ENCODE measurements around the gene CHAMP1.

The CHAMP1 gene, protein sequence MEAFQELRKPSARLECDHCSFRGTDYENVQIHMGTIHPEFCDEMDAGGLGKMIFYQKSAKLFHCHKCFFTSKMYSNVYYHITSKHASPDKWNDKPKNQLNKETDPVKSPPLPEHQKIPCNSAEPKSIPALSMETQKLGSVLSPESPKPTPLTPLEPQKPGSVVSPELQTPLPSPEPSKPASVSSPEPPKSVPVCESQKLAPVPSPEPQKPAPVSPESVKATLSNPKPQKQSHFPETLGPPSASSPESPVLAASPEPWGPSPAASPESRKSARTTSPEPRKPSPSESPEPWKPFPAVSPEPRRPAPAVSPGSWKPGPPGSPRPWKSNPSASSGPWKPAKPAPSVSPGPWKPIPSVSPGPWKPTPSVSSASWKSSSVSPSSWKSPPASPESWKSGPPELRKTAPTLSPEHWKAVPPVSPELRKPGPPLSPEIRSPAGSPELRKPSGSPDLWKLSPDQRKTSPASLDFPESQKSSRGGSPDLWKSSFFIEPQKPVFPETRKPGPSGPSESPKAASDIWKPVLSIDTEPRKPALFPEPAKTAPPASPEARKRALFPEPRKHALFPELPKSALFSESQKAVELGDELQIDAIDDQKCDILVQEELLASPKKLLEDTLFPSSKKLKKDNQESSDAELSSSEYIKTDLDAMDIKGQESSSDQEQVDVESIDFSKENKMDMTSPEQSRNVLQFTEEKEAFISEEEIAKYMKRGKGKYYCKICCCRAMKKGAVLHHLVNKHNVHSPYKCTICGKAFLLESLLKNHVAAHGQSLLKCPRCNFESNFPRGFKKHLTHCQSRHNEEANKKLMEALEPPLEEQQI

GRCh38 chr13:114314074-114314912 lies at the start of gene CHAMP1:
TSS of gene CHAMP1 (plus strand) at chr13:114314503. CDS start at chr13:114323843, 9,340 bp downstream.
- DNase-seq, result peak; percentile 93 to 97

GRCh38 chr13:114264886-114265611 lies 49.3 kb upstream of the CHAMP1 start:
- no peak for DNase-seq

GRCh38 chr13:114266241-114266640 lies 48.1 kb upstream of the CHAMP1 start:
- no peak for DNase-seq

DNA sequence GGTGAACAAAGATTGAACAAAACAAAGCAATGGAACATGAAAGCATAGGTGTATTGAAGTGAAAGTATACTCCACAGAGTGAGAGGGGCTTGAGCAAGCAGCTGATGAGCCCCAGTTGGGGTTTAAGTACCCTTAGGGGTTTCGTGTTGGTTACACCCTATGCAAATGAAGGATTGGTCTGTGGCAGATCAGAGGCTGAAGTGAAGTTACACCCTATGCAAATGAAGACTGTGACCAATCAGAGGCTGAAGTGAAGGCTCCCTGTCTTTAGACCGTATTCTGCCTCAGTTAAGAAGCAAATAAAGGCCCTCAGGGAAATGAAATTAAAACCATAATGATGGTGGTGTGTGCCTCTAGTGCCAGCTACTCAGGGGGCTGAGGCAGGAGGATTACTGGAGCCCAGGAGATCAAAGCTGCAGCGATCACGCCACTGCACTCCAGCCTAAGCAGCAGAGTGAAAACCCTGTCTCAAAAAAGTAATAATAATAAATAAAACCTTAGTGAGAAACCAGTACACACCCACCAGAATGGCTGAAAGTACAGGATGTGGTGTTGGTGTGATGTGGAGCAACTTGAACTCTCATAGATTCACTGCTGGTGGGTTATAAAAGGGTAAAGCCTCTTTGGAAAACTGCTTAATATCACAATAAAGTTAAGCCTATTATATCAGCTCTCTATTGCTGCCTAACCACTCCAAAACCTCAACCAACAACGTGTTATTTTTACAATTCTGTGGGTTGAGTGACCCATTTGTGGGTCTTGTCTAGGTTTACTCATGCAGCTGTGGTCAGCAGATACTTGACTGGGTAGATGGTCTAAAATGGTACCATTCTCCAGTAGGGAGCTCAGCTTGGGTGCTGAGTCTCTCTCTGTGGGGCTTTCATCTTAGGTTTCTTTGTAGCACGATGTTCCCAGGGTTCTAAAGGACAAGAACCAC lies 45.7 kb upstream of the CHAMP1 start:
- DNase-seq, result no peak

GRCh38 chr13:114269281-114269770 lies 45.0 kb upstream of the CHAMP1 start:
- no peak for DNase-seq

DNA sequence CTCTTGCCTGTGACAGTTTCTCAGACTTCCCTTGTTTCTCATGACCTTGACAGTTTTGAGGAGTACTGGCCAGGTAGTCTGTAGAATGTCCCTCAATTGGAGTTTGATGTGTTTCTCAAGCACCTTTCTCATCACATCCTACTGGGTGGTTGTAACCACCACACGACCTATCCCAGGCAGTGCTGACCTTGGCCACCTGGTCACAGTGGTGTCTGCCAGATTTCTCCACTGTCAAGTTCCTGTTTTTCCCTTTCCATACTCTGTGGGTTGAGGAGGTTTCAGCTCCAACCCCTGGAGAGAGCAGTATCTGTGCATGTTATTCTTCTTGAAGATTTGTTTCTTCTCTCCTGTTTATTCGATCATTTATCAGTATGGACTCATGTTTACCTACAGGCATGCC lies 41.3 kb upstream of the CHAMP1 start:
- peak in 1 of 2 donors; percentile 13 for DNase-seq

DNA sequence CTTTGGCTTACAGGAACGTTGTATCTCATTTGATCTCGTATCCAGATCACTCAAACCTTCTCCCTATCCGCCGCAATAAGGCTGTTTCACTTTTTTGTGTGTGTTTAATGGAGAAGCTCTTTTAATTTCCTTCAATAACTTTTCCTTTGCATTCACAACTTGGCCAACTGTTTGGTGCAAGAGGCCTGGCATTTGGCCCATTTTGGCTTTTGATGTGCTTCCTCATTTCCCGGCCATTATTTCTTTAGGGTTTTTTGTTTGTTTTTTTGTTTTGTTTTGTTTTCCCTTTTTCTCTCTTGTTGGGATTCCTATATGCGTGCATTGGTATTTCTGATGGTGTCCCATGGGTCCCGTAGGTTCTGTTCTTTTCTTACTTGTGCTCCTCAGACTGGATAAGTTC lies 39.0 kb upstream of the CHAMP1 start:
- peak; percentile 14 to 56 for DNase-seq

- DNase-seq, result no peak
Measured at GRCh38 chr13:114279146-114279545, 35.2 kb upstream of the CHAMP1 start.

DNA sequence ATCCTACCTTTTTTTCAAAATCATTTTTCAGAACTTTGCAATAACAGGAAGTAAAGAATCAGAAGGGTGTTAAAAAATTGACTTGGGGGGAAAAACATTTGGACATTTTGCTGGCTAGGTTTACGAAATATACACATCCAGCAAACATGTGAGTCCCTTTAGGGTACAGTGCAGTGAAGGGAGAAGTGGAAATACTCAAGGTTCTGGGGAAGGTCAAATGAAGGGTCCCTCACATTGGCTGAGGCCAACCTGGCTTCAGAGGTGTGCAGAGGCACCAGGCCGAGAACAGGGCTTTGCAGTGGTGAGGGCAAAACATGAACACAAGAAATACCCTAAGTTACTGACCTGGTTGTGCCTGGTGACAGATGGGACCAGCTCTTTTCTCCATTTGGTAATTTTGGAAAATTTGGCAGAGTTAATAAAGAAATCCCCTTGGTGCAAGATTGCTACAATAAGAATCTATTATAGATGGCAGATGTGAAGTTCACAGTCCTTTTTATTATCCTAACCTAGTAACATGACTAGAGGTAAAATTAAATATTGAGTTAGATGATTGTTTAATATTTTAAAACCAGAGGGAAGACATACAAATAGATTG lies 34.4 kb upstream of the CHAMP1 start:
- DNase-seq, result peak; percentile 64 to 84

DNA sequence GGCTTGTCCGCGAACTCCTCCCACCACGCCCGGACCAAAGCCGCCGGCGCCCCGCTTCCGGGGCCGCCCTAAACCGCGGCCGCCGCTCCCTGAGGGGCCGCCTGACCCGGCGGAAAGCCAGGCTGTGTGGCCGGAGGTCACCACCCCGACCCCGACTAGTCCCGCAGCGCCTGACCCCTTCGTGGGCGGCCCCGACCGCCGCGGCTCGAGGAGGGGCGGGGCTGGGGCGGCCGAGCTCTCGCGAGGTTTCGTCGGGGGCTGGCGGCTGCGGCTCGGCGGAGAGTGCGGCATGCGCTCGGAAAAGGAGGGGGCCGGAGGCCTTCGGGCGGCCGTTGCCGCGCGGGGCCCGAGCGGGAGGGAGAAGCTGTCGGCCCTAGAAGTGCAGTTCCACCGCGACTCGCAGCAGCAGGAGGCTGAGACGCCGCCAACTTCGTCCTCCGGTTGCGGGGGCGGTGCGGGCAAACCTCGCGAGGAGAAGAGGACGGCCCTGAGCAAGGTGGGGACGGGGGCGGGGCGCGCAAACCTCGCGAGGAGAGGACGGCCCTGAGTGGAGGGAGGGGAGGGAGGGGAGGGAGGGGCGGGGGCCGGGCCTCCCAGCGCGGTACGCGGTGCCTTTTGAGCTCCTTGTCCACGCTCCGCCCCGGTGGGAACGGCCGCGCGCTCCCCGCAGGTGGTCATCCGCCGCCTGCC lies 32.8 kb upstream of the CHAMP1 start, which contains the start of gene UPF3A:
Gene UPF3A (plus strand): TSS at position 251 of the 690 bp plus-strand sequence. CDS start 39 bp downstream, at position 290.
- DNase-seq, result peak; percentile 90 to 92

- peak; percentile 63 to 70 for DNase-seq
Measured at GRCh38 chr13:114282041-114282670, 32.1 kb upstream of the CHAMP1 start.

- no peak for DNase-seq
Measured at GRCh38 chr13:114283576-114283975, 30.7 kb upstream of the CHAMP1 start.

DNA sequence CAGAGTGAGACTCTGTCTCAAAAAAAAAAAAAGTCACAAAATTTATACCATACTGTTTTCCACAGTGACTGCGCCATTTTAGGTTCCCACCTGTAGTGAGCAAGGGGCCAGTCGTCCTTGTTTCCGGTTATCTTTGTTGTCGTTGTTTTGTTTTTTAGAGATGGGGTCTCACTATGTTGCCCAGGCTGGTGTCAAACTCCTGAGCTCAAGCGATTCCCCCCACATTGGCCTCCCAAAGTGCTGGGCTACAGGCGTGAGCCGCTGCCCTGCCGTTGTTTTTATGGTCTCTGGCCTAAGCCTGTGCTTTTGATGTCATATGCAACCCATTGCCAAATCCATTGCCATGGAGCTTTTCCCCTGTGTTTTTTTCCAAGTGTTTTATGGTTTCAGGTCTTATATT lies 29.6 kb upstream of the CHAMP1 start:
- no peak for DNase-seq

DNA sequence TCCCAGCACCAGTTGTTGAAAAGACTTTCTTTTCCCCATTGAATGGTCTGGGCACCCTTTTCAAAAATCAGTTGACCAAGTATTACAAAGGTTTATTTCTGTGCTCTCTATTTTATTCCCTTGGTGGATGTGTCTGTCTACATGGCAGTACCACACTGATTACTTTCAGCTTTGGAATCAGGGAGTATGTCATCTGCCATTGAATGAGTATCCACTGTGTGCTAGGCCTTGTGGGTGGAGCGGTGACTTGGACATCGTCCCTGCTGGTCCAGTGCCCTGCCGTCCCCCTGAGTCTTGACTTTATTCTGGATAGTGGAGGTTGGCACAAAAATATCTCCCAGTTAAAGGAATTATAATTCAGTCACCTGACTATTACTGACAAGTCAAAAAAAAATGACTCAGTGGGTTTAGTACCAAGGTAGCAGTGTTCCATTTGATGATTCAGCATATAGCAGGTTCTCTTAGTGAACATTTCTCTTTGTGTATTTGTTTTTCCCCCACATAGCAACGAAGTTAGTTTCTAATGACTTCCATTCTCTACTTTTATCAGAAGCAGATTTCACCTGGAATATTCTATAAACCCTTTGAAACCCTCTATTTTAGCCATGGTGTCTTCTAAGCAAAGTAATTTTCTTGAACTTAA lies 29.0 kb upstream of the CHAMP1 start:
- no peak for DNase-seq

DNA sequence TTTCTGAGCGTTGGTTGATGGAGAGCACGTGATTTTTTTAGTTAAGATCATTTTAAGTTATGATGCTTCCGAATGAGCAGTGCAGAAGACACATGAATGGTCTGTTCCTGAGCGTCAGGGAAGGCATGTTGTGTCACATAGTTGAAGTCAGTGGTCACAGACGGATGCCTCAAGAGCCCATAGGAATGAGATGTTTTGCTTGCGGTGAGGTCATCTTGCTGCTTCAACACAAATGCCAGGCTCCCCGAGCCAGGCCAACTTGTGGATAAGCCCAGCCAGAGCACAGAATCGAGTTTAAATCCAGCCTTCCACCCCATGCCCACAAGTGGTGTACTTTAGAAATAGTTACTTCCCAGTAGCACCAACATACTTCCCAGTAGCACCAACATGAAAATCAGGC lies 27.5 kb upstream of the CHAMP1 start:
- no peak for DNase-seq

DNA sequence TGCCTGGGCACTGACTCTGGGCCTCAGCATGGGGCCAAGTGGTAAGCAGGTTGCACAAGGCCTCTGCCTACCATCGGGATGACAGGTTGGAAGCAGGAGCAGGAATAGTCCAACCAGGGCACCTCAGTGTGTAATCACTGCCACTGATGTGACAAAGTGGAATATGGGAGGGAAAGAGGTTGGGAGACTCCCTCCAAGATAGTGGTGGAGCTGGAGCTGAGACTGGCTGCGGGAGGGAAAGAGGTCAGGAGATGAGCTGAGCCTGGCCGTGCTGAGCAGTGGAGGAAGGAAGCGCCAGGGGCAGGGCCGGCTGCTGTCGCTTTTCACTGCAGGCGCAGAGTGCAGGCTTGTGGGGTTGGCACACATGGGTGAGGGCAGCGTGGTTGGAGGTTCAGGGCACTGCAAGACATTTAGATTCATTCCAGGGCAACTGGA lies 26.1 kb upstream of the CHAMP1 start:
- no peak for DNase-seq

GRCh38 chr13:114296448-114296847 lies 17.9 kb upstream of the CHAMP1 start:
- no peak for DNase-seq

GRCh38 chr13:114296902-114297301 lies 17.4 kb upstream of the CHAMP1 start:
- DNase-seq, result no peak

DNA sequence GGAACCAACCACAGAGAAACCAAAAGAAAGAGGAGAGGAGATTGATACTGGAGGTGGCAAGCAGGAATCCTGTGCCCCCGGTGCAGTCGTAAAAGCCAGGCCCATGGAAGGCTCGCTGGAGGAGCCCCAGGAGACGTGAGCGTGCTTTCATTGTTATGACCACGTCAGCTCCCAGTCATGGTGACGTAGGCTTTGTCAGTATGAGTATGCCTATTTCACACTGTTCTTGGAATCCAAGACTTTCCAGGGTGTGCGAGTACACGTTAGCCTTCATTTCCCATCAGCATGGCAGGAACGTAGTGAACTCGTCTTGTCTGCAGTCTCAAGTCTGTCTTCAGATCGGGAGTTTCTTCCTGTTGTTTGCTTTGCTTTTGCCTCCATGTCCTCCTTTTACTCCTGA lies 15.4 kb upstream of the CHAMP1 start:
- no peak for DNase-seq

Data from inflammatory macrophage treated with lipopolysaccharide for 1 hour (primary cell).